Left ventricle myocardium inferior (tissue), 1 donor: ENCODE data around the gene GPBAR1. TPM values are rescaled to one million over a fixed set of nuclear protein-coding genes. Genes with fewer than 3 reads are reported as not detected.

Source experiments
- DNase-seq: peaks from one replicate; pipeline ENCODE4 v3.0.0-alpha.2; 2020
- H3K27ac ChIP-seq: fragments of 200-600 bp; replicated peaks from 2 replicates; pipeline ENCODE4 v1.8.0; 2021
- H3K27me3 ChIP-seq: fragments of 200-600 bp; 2 replicates; pipeline ENCODE4 v1.8.0; 2021; ENCODE audit warnings: low read depth
- H3K36me3 ChIP-seq: fragments of 200-600 bp; 2 replicates; pipeline ENCODE4 v1.8.0; 2021
- H3K4me1 ChIP-seq: fragments of 200-600 bp; 2 replicates; pipeline ENCODE4 v1.8.0; 2021
- H3K4me3 ChIP-seq: fragments of 200-600 bp; 2 replicates; pipeline ENCODE4 v1.8.0; 2021; ENCODE audit warnings: mild to moderate bottlenecking, moderate library complexity
- H3K9me3 ChIP-seq: fragments of 200-600 bp; replicated peaks from 2 replicates; pipeline ENCODE4 v1.8.0; 2021
- CTCF ChIP-seq: fragments of 200-600 bp; IDR thresholded peaks from 2 replicates; pipeline ENCODE4 v1.8.0; 2021; ENCODE audit warnings: antibody characterized with exemption, mild to moderate bottlenecking, borderline replicate concordance
- intact Hi-C: fragments of 100-400 bp; cut with micrococcal nuclease; formaldehyde crosslinking; loops from one replicate; pipeline ENCODE4 v1.11.0; 2022
- long read RNA-seq: library from polyadenylated mRNA; unstranded; transcript quantifications from one replicate; pipeline ENCODE4 v2.0.0, GENCODE V29; 2021
- total RNA-seq: library from RNA; stranded (reverse); fragmentation: NEBNext Ultra II Directional; extraction: Animal tissue kit (Norgen Biotek cat#: 25700); gene quantifications from one replicate; pipeline ENCODE4 v1.2.1, GENCODE V29; 2021
- donor health status: DM: no; HTN: yes; CAD: no; lungs with severe emphysema.

Gene GPBAR1
- total RNA-seq = 1.5 TPM
- long read RNA-seq, partial matches to known transcripts = 0 of 2 reads
- long read RNA-seq, other reads (novel, unspliced or antisense) = 0 of 2 reads

GRCh38 chr2:218260742-218261422 lies at the start of gene GPBAR1:
TSS of gene GPBAR1 (plus strand) at chr2:218261015. CDS start at chr2:218262725, 1,710 bp downstream.
- H3K27ac ChIP-seq = peak within 1 kb of the TSS; percentile 88
- no peak for TF ChIP-seq CTCF
- H3K9me3 ChIP-seq = no peaks in the 10 kb centered on the region
- H3K27me3 ChIP-seq = no peaks in the 10 kb centered on the region
- peak within 1 kb of the TSS; percentile 47 for H3K4me3 ChIP-seq
- H3K4me1 ChIP-seq = peaks cover 78% of the 10 kb centered on the region
- intact Hi-C loops = no loop called here
- peak; percentile 61 for DNase-seq
- H3K36me3 ChIP-seq = peaks cover 31% of the 10 kb centered on the region

GRCh38 chr2:218214116-218214515 lies 46.7 kb upstream of the GPBAR1 start:
- Histone ChIP-seq H3K4me3 (no peak overlapping the region), H3K9me3 (peaks cover 2% of the 10 kb centered on the region), H3K27ac (no peak overlapping the region), H3K4me1 (peaks cover 31% of the 10 kb centered on the region), H3K36me3 (no peaks in the 10 kb centered on the region), H3K27me3 (no peaks in the 10 kb centered on the region)
- intact Hi-C loops = no loop called here
- TF ChIP-seq CTCF = no peak
- DNase-seq = no peak

GRCh38 chr2:218216336-218216673 lies 44.5 kb upstream of the GPBAR1 start:
- no peaks in the 10 kb centered on the region for H3K9me3 ChIP-seq
- peak; percentile 21 for DNase-seq
- peak overlapping the region; percentile 97 for H3K27ac ChIP-seq
- TF ChIP-seq CTCF = no peak
- H3K4me3 ChIP-seq = peak overlapping the region; percentile 96
- intact Hi-C loops = no loop called here
- H3K36me3 ChIP-seq = no peaks in the 10 kb centered on the region
- peaks cover 53% of the 10 kb centered on the region for H3K4me1 ChIP-seq
- no peaks in the 10 kb centered on the region for H3K27me3 ChIP-seq

- intact Hi-C loops = no loop called here
- no peaks in the 10 kb centered on the region for H3K36me3 ChIP-seq
Measured at GRCh38 chr2:218216674-218217359, 44.0 kb upstream of the GPBAR1 start, which contains the start of gene ARPC2. TSS of gene ARPC2 (plus strand) at chr2:218217189. CDS start at chr2:218217471, 282 bp downstream.

More at GRCh38 chr2:218216674-218217359, 44.0 kb upstream of the GPBAR1 start, which contains the start of gene ARPC2:
- peaks cover 58% of the 10 kb centered on the region for H3K4me1 ChIP-seq
- no peaks in the 10 kb centered on the region for H3K27me3 ChIP-seq
- peak within 1 kb of the TSS; percentile 97 for H3K27ac ChIP-seq
- no peaks in the 10 kb centered on the region for H3K9me3 ChIP-seq
- H3K4me3 ChIP-seq = peak within 1 kb of the TSS; percentile 96
- DNase-seq = peak; percentile 96
- peak; percentile 49 for TF ChIP-seq CTCF
